Measurements from ENCODE around the gene AURKA. TPM values are rescaled to one million over a fixed set of nuclear protein-coding genes. Genes with fewer than 3 reads are reported as not detected.

The AURKA gene
- total and polyA plus RNA-seq, 2 of the 8 experiments (the other 6 are each of a cell fraction or from before 2014, with no cell fraction given): 45.8 to 84.8 TPM

GRCh38 chr20:56433880-56434255 lies 41.9 kb upstream of the AURKA start (continued):
- TF ChIP-seq MAX (IDR thresholded peaks at IDR 0.05): no peak

Data from H1 (cell line).